GM18858 (cell line): ENCODE measurements around the gene LSM12.
"Not testable (repeated sequence)": the region's sequence is repeated elsewhere in the genome, so short reads cannot be mapped to it uniquely, and the experiment has no call there.

ENCODE experiments used
- ATAC-seq: cut with Tn5 transposase; IDR thresholded peaks from one replicate; pipeline ENCODE4 v1.9.1; 2021; ENCODE audit not compliant: unreplicated experiment

Gene LSM12

GRCh38 chr17:44008205-44008909, 58.1 kb downstream of the LSM12 start:
- no peak for ATAC-seq

GRCh38 chr17:44007346-44008204, 58.9 kb downstream of the LSM12 start:
- ATAC-seq: no peak

GRCh38 chr17:44006598-44007345, 59.7 kb downstream of the LSM12 start:
- no peak for ATAC-seq

GRCh38 chr17:44006272-44006597, 60.2 kb downstream of the LSM12 start:
- no peak for ATAC-seq

GRCh38 chr17:44005527-44006271, 60.8 kb downstream of the LSM12 start:
- no peak for ATAC-seq

- ATAC-seq: no peak
Observed at GRCh38 chr17:44004761-44005526, 61.5 kb downstream of the LSM12 start.

- ATAC-seq: no peak
Observed at GRCh38 chr17:44004077-44004760, 62.3 kb downstream of the LSM12 start, which contains the start of gene NAGS. Gene NAGS (plus strand): TSS chr17:44004622. CDS start chr17:44004664, 42 bp downstream.

GRCh38 chr17:44002141-44002848, 64.2 kb downstream of the LSM12 start:
- no peak for ATAC-seq

- ATAC-seq: no peak
Observed at GRCh38 chr17:44001461-44001920, 65.0 kb downstream of the LSM12 start.

- no peak for ATAC-seq
Observed at GRCh38 chr17:44000871-44001460, 65.5 kb downstream of the LSM12 start.

GRCh38 chr17:44000141-44000860, 66.2 kb downstream of the LSM12 start:
- ATAC-seq: no peak

- ATAC-seq: no peak
Observed at GRCh38 chr17:43999024-43999423, 67.4 kb downstream of the LSM12 start.

GRCh38 chr17:43998552-43998951, 67.9 kb downstream of the LSM12 start:
- no peak for ATAC-seq

GRCh38 chr17:43997180-43997579, 69.3 kb downstream of the LSM12 start:
- not testable (repeated sequence) for ATAC-seq

GRCh38 chr17:43995150-43995471, 71.4 kb downstream of the LSM12 start:
- ATAC-seq: no peak

GRCh38 chr17:43994272-43995149, 72.0 kb downstream of the LSM12 start:
- ATAC-seq: no peak

- no peak for ATAC-seq
Observed at GRCh38 chr17:43992641-43993040, 73.8 kb downstream of the LSM12 start.
